Activated effector memory CD4-positive, alpha-beta T cell treated with Interleukin-2 at 50 U/mL for 16 hours (primary cell): Measurements from ENCODE around the gene THRB.
"Not testable (repeated sequence)": the region's sequence is repeated elsewhere in the genome, so short reads cannot be mapped to it uniquely, and the experiment has no call there.

Source experiments
- DNase-seq: peaks from one replicate; pipeline ENCODE4 v3.0.0-alpha.2; 2020

The THRB gene

GRCh38 chr3:24446032-24446431, 48.6 kb downstream of the THRB start:
- no peak for DNase-seq

GRCh38 chr3:24443476-24443875, 51.2 kb downstream of the THRB start:
- DNase-seq, result no peak

GRCh38 chr3:24440760-24441464, 53.7 kb downstream of the THRB start:
- DNase-seq, result no peak

- DNase-seq, result no peak
These were observed 55.6 kb downstream of the THRB start for GRCh38 chr3:24439021-24439420.

GRCh38 chr3:24437326-24437725, 57.3 kb downstream of the THRB start:
- DNase-seq, result no peak

GRCh38 chr3:24435584-24435983, 59.1 kb downstream of the THRB start:
- DNase-seq, result no peak

GRCh38 chr3:24434651-24435050, 60.0 kb downstream of the THRB start:
- no peak for DNase-seq

- no peak for DNase-seq
These were observed 60.6 kb downstream of the THRB start for GRCh38 chr3:24433838-24434591.

- DNase-seq, result no peak
These were observed 61.7 kb downstream of the THRB start for GRCh38 chr3:24432989-24433388.

GRCh38 chr3:24428481-24428880, 66.2 kb downstream of the THRB start:
- no peak for DNase-seq

- DNase-seq, result no peak
These were observed 67.8 kb downstream of the THRB start for GRCh38 chr3:24426896-24427295.

GRCh38 chr3:24420829-24421228, 73.8 kb downstream of the THRB start:
- not testable (repeated sequence) for DNase-seq

GRCh38 chr3:24420224-24420623, 74.4 kb downstream of the THRB start:
- DNase-seq, result no peak

GRCh38 chr3:24419067-24419791, 75.4 kb downstream of the THRB start:
- no peak for DNase-seq

- no peak for DNase-seq
These were observed 76.9 kb downstream of the THRB start for GRCh38 chr3:24417730-24418129.

GRCh38 chr3:24416224-24416623, 78.4 kb downstream of the THRB start:
- DNase-seq, result no peak

GRCh38 chr3:24415824-24416223, 78.8 kb downstream of the THRB start:
- no peak for DNase-seq

GRCh38 chr3:24413662-24414061, 81.0 kb downstream of the THRB start:
- DNase-seq, result not testable (repeated sequence)

GRCh38 chr3:24410860-24411259, 83.8 kb downstream of the THRB start:
- DNase-seq, result no peak

- no peak for DNase-seq
These were observed 86.5 kb downstream of the THRB start for GRCh38 chr3:24407980-24408680.

GRCh38 chr3:24406900-24407299, 87.8 kb downstream of the THRB start:
- no peak for DNase-seq

- DNase-seq, result no peak
These were observed 89.6 kb downstream of the THRB start for GRCh38 chr3:24405057-24405456.

GRCh38 chr3:24401811-24402185, 92.9 kb downstream of the THRB start:
- DNase-seq, result no peak
